ENCODE data around the gene GRIN2A. TPM values are rescaled to one million over a fixed set of nuclear protein-coding genes. Genes with fewer than 3 reads are reported as not detected.

Gene GRIN2A
- polyA plus RNA-seq, 1 donor (not counting 4 experiments of a cell fraction or from before 2014, with no cell fraction given): 0.01 TPM

DNA sequence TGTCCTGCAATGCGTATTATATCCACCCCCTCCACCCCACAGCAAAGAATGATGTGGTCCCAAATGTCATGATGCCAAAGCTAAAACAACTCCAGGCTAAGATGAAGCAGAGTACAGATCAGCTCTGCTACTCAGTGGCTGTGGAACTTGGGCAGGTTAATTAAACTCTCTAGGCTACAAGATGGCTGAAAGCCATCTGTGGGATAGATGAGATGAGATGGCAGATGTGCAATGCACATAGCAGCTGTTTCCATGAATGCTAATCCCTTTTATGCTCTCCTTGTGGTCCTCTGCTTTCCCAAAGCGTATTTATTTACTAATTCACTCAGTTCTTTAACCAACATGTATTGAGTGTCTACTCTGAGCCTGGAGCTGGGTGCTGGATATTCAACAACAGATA is 114.4 kb downstream of the GRIN2A start:
- FAIRE-seq (no peak), DNase-seq (ENCODE audit: low read depth, low spot score) (no peak)
- H3K9ac ChIP-seq (ENCODE audit: control insufficient read depth, extremely low read depth, insufficient read depth, low read length): no peak overlapping the region
- peaks cover 6% of the 10 kb centered on the region for H3K27me3 ChIP-seq (ENCODE audit: control insufficient read depth, extremely low read depth, insufficient read depth, low read length)
- no peaks in the 10 kb centered on the region for H4K20me1 ChIP-seq (ENCODE audit: control insufficient read depth, extremely low read depth, insufficient read depth, low read length)
- dilution Hi-C loops (cut with MboI; ENCODE audit: extremely low pct_ligation_motif_present, low sequenced_read_pairs): no loop called here
- H2AFZ ChIP-seq (ENCODE audit: control insufficient read depth, low read length): no peak overlapping the region
- no peaks in the 10 kb centered on the region for H3K79me2 ChIP-seq (ENCODE audit: control insufficient read depth, insufficient read depth, low read length)
- no peak overlapping the region for H3K27ac ChIP-seq (ENCODE audit: control insufficient read depth, insufficient read depth, low read length)
- H3K9me1 ChIP-seq (ENCODE audit: control insufficient read depth, extremely low read depth, insufficient read depth, low read length): no peaks in the 10 kb centered on the region
- H3K4me2 ChIP-seq (ENCODE audit: control insufficient read depth, extremely low read depth, insufficient read depth, low read depth, low read length): no peak overlapping the region
- no peaks in the 10 kb centered on the region for H3K9me3 ChIP-seq (ENCODE audit: control insufficient read depth, low read depth, low read length)
- no peaks in the 10 kb centered on the region for H3K36me3 ChIP-seq (ENCODE audit: control insufficient read depth in 2 of 2, extremely low read depth in 1 of 2, insufficient read depth in 2 of 2, low read length in 2 of 2)
- TF ChIP-seq CTCF (optimal IDR thresholded peaks at IDR 0.05 in 1 of 3, IDR thresholded peaks at IDR 0.05 in 1 of 3, conservative IDR thresholded peaks at IDR 0.05 in 1 of 3; ENCODE audit: extremely low read depth in 1 of 3, insufficient read depth in 2 of 3, low read length in 3 of 3) (no peak), EZH2 (IDR thresholded peaks at IDR 0.05; ENCODE audit: low read length) (no peak)
- no peak overlapping the region for H3K4me3 ChIP-seq (ENCODE audit: control insufficient read depth in 2 of 3, extremely low read depth in 1 of 3, insufficient read depth in 2 of 3, low read depth in 1 of 3, low read length in 3 of 3)
- no peaks in the 10 kb centered on the region for H3K4me1 ChIP-seq (ENCODE audit: control insufficient read depth, extremely low read depth, insufficient read depth, low read length)

GRCh38 chr16:10067406-10067805 is 114.8 kb downstream of the GRIN2A start:
- FAIRE-seq: no peak

More at GRCh38 chr16:10067406-10067805, 114.8 kb downstream of the GRIN2A start:
- no peak overlapping the region for H2AFZ ChIP-seq (ENCODE audit: control insufficient read depth, low read length)
- TF ChIP-seq CTCF (optimal IDR thresholded peaks at IDR 0.05 in 1 of 3, IDR thresholded peaks at IDR 0.05 in 1 of 3, conservative IDR thresholded peaks at IDR 0.05 in 1 of 3; ENCODE audit: extremely low read depth in 1 of 3, insufficient read depth in 2 of 3, low read length in 3 of 3) (no peak), EZH2 (IDR thresholded peaks at IDR 0.05; ENCODE audit: low read length) (no peak)
- no peaks in the 10 kb centered on the region for H3K9me3 ChIP-seq (ENCODE audit: control insufficient read depth, low read depth, low read length)
- H3K9me1 ChIP-seq (ENCODE audit: control insufficient read depth, extremely low read depth, insufficient read depth, low read length): no peaks in the 10 kb centered on the region
- H3K27ac ChIP-seq (ENCODE audit: control insufficient read depth, insufficient read depth, low read length): no peak overlapping the region
- no peak overlapping the region for H3K9ac ChIP-seq (ENCODE audit: control insufficient read depth, extremely low read depth, insufficient read depth, low read length)
- dilution Hi-C loops (cut with MboI; ENCODE audit: extremely low pct_ligation_motif_present, low sequenced_read_pairs): no loop called here
- no peak for DNase-seq (ENCODE audit: low read depth, low spot score)
- no peaks in the 10 kb centered on the region for H3K36me3 ChIP-seq (ENCODE audit: control insufficient read depth in 2 of 2, extremely low read depth in 1 of 2, insufficient read depth in 2 of 2, low read length in 2 of 2)
- no peak overlapping the region for H3K4me3 ChIP-seq (ENCODE audit: control insufficient read depth in 2 of 3, extremely low read depth in 1 of 3, insufficient read depth in 2 of 3, low read depth in 1 of 3, low read length in 3 of 3)
- H3K27me3 ChIP-seq (ENCODE audit: control insufficient read depth, extremely low read depth, insufficient read depth, low read length): peaks cover 6% of the 10 kb centered on the region
- H3K4me1 ChIP-seq (ENCODE audit: control insufficient read depth, extremely low read depth, insufficient read depth, low read length): no peaks in the 10 kb centered on the region
- no peaks in the 10 kb centered on the region for H4K20me1 ChIP-seq (ENCODE audit: control insufficient read depth, extremely low read depth, insufficient read depth, low read length)
- no peak overlapping the region for H3K4me2 ChIP-seq (ENCODE audit: control insufficient read depth, extremely low read depth, insufficient read depth, low read depth, low read length)
- no peaks in the 10 kb centered on the region for H3K79me2 ChIP-seq (ENCODE audit: control insufficient read depth, insufficient read depth, low read length)

All from keratinocyte (primary cell).